ENCODE measurements around the gene LRMDA. TPM values are rescaled to one million over a fixed set of nuclear protein-coding genes. Genes with fewer than 3 reads are reported as not detected.

LRMDA gene
- total RNA-seq, 4 donors from 2014 or later: 1.5 to 15.7 (median 4.6) TPM

DNA sequence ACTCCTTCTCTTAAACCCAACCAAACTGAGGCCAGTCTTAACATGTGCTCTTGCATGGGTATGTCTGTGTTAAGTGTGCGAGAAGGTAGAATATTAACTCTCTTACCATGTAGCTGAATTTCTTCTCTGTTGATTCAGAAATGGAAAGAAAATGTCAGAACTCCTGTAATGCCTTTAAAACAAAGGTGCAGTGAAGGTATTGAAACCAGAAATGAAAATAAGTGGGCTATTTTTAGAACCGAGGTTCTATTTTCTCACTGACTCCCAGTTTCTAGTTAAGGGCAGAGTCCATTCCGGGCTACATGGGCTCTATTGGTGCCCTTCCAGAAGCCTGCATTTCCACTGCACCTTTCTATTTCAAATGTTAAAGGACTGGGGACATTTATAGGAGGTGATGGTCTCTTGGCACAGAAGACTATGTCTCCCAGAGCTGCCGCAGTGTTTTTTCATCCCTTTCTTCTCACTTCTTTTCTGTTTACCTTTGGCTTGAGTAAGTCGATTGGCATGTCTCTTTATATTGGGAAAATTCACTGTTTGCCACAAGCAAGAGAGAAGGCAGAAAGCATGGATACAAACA lies 174.9 kb downstream of the LRMDA start:
- TF ChIP-seq, protein P1, sequence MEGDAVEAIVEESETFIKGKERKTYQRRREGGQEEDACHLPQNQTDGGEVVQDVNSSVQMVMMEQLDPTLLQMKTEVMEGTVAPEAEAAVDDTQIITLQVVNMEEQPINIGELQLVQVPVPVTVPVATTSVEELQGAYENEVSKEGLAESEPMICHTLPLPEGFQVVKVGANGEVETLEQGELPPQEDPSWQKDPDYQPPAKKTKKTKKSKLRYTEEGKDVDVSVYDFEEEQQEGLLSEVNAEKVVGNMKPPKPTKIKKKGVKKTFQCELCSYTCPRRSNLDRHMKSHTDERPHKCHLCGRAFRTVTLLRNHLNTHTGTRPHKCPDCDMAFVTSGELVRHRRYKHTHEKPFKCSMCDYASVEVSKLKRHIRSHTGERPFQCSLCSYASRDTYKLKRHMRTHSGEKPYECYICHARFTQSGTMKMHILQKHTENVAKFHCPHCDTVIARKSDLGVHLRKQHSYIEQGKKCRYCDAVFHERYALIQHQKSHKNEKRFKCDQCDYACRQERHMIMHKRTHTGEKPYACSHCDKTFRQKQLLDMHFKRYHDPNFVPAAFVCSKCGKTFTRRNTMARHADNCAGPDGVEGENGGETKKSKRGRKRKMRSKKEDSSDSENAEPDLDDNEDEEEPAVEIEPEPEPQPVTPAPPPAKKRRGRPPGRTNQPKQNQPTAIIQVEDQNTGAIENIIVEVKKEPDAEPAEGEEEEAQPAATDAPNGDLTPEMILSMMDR (IDR thresholded peaks at IDR 0.05): no peak
- TF ChIP-seq POLR2A (IDR thresholded peaks at IDR 0.05): no peak
- no peaks in the 10 kb centered on the region for H3K9me3 ChIP-seq
- H3K36me3 ChIP-seq: no peaks in the 10 kb centered on the region
- no peak overlapping the region for H3K4me3 ChIP-seq
- no peaks in the 10 kb centered on the region for H3K4me1 ChIP-seq
- no peak for DNase-seq
- H3K27ac ChIP-seq: no peak overlapping the region
- intact Hi-C loops (cut with DNase I; ENCODE audit: low total_unique reads): no loop called here
- no peaks in the 10 kb centered on the region for H3K27me3 ChIP-seq

DNA sequence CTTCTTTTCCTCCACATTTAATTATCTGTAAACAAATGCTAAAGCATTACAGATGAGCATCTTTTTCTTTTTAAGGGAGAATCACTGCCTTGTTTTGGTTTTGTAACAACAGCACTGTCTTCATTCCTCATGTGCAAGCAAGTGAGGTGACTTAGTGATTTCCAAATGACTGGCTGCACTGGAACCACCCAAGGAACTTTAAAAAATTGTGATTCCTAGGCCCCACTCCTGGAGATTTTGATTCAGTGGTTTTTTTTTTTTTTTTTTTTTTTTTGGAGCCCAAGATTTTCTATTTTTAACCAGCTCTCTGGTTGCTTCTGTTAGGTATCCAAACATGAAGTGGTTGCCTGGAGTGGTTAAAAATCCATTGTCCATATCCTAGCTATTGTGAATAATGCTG lies 176.2 kb downstream of the LRMDA start:
- Histone ChIP-seq H3K9me3 (no peaks in the 10 kb centered on the region), H3K4me3 (no peak overlapping the region), H3K36me3 (no peaks in the 10 kb centered on the region), H3K4me1 (no peaks in the 10 kb centered on the region), H3K27ac (no peak overlapping the region), H3K27me3 (no peaks in the 10 kb centered on the region)
- DNase-seq: no peak
- no peak for TF ChIP-seq POLR2A (IDR thresholded peaks at IDR 0.05)
- TF ChIP-seq, protein P1 (IDR thresholded peaks at IDR 0.05): no peak
- intact Hi-C loops (cut with DNase I; ENCODE audit: low total_unique reads): no loop called here

DNA sequence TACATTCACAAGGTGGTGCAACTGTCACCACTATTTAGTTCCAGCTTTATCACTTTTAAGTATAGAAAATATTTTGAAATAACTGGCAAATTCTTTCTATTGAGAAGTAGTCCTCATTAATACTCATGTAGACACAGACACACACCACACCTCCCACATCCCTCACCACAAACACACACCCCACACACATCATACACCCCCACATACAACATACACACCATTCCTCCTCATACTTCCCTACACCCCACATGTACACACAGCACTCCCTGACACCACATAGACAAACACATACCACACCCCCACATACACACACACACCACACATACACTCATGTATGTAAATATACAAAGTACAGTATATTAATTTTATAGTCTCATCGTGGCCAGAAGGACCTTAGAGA lies 178.8 kb downstream of the LRMDA start:
- H3K4me3 ChIP-seq: no peak overlapping the region
- H3K9me3 ChIP-seq: no peaks in the 10 kb centered on the region
- no peak overlapping the region for H3K27ac ChIP-seq
- TF ChIP-seq, protein P1 (IDR thresholded peaks at IDR 0.05): no peak
- no peak for TF ChIP-seq POLR2A (IDR thresholded peaks at IDR 0.05)
- intact Hi-C loops (cut with DNase I; ENCODE audit: low total_unique reads): no loop called here
- peaks cover 4 to 7% of the 10 kb centered on the region in 2 donors for H3K4me1 ChIP-seq
- DNase-seq: no peak
- H3K36me3 ChIP-seq: no peaks in the 10 kb centered on the region
- H3K27me3 ChIP-seq: no peaks in the 10 kb centered on the region

DNA sequence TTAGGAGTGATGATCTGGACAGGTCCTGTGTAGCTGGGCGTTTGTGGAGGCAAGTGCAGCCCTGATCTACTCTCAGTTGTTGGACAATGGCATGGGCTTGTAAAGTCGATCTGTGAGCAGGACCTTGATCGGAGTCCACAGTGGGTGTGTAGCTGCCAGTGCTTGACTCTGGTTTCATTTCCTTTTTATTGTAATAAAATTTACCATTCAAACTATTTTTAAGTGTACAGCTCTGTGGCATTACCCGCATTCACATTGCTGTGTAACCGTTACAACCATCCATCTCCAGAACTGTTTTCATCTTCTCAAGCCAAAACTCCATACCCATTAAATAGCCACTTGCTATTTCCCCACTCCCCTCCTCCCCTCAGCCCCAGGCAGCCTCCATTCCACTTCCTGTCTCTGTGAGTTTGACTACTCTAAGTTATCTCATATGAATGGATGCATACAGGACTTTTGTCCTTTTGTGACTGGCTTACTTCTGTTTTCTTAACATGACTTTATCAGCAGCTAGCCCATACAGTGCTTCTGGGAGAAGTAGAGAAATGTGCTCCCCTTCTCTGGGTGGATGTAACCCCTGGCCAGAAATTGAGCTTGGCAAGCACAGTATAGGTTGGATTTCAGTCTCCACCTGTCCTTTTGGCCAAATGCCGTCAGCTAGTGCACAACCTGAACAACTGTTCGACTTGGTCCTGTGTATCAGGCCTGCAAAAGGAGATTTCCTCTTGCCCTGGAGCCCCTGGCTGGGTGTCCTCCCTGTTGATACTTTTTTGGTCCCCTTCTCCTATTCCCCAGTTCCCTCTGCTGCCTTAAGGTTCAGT lies 180.0 kb downstream of the LRMDA start:
- TF ChIP-seq POLR2A (IDR thresholded peaks at IDR 0.05): no peak
- TF ChIP-seq, protein P1 (IDR thresholded peaks at IDR 0.05): no peak
- H3K9me3 ChIP-seq: no peaks in the 10 kb centered on the region
- H3K36me3 ChIP-seq: no peaks in the 10 kb centered on the region
- peaks cover 4 to 7% of the 10 kb centered on the region in 2 donors for H3K4me1 ChIP-seq
- no peaks in the 10 kb centered on the region for H3K27me3 ChIP-seq
- H3K27ac ChIP-seq: no peak overlapping the region
- intact Hi-C loops (cut with DNase I; ENCODE audit: low total_unique reads): no loop called here
- H3K4me3 ChIP-seq: no peak overlapping the region
- no peak for DNase-seq

DNA sequence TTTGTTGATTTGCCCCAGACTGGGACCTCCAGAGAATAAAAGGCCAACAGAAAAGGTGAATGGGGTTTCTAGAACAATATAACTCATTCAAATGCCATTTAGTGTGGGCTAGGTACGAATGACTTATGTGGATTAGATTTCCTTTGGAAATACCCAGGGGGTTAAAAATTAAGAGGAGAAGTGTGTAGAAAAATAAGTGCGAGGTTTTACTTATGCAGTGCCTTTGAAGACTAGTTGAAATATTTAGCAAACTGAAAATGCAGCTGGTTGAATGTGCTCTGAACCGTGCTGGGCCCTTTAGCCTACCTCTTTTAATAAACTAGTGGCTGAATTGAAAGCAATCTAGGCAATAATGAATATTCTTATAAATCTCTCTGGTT lies 180.6 kb downstream of the LRMDA start:
- Histone ChIP-seq H3K27ac (no peak overlapping the region), H3K36me3 (no peaks in the 10 kb centered on the region), H3K9me3 (no peaks in the 10 kb centered on the region), H3K4me3 (no peak overlapping the region), H3K27me3 (no peaks in the 10 kb centered on the region), H3K4me1 (peaks cover 4 to 7% of the 10 kb centered on the region in 2 donors)
- no peak for DNase-seq
- TF ChIP-seq, protein P1 (IDR thresholded peaks at IDR 0.05): no peak
- TF ChIP-seq POLR2A (IDR thresholded peaks at IDR 0.05): no peak
- intact Hi-C loops (cut with DNase I; ENCODE audit: low total_unique reads): no loop called here
